Hippocampal formation (tissue), 2 donors: ENCODE measurements around the gene CAMP.
A peak's percentile ranks its signal among the peaks of the same experiment; 100 is the strongest.

Experiments
- DNase-seq, 2 donors: peaks; one replicate each; lab custom pipeline; 2025; lab: John Stamatoyannopoulos, UW

CAMP gene

DNA sequence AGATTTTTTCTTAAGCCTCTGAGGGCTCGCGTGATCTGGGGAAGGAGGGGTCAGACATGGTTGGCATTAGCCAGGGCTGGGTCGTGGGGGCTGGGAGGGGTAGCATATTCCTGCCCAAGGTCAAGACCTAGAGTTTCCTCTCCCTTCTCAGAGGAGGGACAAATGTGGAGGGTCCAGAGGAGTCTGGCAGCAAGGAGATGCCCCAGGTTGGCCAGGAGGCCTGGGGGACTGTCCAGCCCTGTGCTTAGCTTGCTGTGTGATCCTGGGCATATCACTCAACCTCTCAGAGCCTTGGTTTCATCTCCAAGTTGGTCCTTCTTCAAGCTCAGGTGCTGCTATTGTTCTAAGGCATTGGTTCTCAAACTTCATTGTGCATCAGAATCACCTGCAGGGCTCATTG, 9.1 kb upstream of the CAMP start:
- no peak for DNase-seq

DNA sequence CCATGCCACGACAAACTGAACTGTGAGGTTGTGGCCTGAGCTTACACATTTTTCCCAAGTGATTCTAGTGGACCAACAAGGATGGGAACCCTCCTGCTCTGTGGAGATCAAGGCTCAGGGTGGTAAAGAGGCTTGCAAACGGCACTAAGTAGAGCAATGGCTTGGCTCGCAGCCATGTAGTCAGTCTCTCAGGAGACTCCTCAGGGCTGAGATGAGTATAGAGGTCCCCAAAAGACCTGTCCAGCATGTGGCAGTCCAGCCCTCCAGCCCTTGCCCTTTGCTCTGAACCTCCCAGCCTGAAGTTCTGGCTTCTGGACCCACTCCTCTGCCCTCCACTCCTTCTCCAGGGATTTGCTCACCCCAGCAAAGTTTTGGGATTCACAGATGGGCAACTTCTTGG, 8.3 kb upstream of the CAMP start:
- DNase-seq, result no peak

DNA sequence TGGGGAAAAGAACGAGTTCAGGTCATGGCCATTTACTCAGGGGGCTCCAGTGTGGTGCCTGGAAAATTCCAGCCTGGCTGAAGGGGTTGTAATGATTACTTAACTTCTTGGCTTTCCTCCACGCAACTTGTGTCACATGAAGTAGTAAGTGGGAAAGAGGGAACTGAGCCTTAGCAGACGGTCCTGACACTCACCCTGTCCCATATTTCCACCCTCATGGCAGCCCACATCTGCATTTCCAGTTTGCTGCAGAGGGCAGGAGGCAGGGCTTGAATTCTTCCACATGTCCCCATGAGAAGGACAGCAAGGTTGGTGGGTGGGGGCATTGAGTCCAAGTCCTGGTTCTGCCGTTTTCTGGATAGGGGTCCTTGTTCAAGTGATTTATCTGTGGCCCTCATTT, 7.8 kb upstream of the CAMP start:
- no peak for DNase-seq

DNA sequence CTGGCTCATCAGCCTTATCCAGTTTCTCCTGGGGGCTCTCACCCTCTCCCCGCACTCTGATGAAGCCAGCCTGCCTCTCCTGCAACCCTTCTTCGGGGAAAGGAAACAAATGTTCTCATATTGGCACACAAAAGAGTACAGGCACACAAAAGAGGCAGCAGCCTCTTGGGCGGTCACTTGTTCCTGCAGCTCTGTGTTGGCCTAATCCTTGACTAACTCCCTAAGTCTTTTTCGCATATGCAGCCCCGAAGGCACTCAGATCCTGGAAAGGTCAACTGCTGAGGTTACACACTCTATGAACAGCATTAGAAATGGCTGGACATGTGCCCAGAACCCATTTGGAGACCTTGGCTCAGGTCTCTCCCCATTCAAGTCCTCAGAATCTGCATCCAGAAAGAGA, 7.4 kb upstream of the CAMP start:
- peak; percentile 9 to 13 for DNase-seq

DNA sequence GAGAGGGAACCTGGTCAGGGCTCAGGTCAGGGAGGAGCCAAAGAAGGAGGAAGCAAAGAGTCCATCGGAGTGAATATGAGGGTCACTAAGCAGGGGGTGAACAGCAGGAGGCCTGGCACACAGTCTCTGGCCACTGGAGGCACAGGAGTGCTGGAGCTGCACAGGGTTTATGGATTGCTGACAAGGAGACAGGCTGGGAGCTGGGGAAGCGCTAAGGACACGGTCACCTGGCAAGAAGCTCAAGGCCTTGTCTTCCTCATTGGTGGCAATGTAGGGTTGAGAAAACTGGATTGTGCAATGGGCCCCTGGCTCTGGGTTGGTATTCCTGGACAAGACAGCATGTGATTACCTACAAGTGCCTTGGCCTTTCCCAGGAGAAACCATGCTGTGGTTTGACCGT, 5.8 kb upstream of the CAMP start:
- DNase-seq, result no peak

DNA sequence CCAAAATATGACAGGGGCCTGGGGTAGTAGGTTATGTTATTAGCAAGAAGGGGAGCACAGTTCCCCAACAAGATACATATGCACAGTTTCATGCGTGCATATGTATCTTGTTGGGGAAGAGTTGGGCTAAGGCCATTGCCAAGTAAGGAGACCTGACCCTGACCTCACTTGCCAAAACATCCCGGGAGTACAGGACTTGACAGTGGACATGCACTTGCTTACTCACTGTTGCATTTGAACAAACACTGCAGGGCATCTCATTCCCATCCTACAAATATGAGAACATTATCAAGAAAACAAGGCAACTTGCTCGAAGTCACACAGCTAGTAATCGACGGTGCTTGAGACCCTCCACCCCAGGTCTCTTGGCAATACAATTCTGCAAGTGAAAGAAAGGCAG, 4.8 kb upstream of the CAMP start:
- no peak for DNase-seq

DNA sequence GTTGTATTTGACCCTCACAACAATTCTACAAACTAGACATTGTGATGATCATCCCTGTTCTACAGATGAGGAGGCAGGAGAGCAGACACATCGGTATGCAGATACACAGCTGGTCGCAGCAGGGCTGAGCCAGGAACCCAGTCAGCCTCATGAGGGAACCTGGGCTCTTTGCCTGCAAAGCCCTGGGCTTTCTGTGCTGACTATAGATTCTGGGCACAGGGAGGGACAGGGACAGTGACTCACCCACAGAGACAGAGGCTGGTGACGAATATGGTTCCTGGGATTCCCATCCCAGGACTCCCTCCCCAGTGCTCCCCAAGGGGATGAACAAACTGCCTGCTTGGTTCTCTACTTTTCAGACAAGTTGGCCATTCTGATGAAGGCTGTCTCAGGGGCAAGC, 3.8 kb upstream of the CAMP start:
- DNase-seq, result no peak

DNA sequence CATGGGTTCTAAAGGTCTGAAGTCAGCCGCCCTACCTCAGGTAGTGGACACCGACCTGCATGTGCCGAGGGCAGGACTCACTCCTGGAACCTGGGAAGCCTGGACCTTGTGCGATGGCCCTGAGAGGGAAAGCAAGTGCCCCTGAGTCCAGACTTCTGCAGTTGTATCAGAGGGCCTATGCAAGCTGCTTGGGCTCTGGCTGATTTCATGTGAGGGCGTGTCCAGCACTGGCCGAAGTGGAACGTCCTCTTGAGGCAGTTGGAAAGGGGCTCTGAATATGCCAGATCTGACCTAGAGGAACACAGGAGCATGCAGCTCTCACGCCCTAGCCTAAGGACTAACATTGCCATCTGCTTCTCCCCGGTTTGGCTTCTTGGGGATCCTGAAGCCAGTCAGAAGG, 2.5 kb upstream of the CAMP start:
- no peak for DNase-seq

DNA sequence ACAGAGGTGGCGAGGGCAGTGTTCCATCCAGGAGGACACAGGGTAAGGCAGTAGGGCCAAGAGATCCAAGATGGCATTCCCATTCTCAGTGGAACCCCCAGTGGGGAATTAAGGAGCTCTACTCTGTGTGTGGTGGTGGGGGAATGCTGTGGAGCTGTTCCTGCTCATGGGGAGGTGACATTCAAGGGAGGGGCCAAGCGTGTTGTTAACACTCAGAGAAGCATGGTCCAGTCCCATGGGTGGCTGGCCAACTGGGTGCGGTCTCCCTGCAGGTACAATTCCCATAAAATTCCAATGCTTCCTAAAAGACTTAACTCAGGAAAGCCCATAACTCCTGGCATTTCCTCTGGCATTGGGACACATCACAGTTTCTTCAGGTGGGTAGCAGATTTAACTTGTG, 2.3 kb downstream of the CAMP start:
- DNase-seq, result no peak

DNA sequence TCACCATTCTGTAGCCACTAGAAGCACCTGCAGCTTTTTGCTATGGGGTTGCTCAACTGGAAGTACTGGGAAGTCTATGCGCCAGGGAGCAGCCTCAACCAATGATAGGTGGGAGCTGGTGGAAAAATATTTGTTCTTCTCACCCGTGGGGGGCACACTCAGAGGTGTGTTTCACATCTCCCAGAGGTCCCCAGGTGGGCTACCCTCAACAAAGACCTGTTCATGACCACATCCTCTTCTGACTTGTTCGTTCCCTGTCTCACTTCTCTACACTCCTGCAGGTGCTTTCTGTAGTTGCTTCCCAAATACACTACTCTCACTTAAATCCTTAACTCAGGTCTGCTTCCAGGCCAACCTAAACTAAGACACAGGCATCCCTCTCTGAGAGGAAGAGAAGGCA, 3.6 kb downstream of the CAMP start:
- DNase-seq, result no peak

DNA sequence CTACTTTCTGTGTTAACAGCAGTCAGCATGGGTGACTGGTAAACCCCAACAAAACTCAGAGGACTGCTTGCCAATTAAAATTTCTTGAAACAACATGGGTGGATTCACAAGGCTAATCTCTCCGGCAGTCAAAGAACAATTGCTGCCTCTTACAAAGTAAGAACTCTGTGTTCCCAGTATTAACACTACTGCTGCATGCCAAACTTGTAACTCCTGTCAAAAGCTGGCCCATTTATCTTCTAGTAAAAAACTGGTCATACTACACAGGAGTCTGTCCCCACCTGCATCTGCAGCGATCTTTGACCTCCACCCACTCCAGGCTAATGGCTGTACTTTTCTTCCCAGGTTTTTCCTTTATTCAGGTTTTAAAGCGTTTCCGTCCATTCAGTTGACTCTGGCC, 8.9 kb downstream of the CAMP start:
- DNase-seq, result no peak

DNA sequence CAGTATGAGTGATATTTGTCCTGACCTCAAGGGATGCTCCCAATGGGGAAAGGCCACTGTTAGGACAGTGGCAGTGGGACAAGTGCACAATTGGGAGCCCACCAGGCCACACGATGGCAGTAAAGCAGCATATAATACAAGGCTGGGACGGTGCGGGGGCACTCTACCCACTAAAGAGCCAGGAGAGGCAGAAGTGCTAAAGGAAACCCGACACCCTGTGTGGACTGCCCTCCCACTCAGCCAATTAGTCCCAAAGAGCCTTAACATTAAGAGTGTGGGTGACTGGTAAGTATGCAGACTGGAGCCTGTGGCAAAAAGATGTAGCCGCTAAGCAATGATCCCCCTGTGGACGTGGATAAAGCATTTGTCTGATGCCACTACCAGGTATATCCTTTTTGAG, 9.4 kb downstream of the CAMP start:
- DNase-seq, result peak; percentile 75 to 81

DNA sequence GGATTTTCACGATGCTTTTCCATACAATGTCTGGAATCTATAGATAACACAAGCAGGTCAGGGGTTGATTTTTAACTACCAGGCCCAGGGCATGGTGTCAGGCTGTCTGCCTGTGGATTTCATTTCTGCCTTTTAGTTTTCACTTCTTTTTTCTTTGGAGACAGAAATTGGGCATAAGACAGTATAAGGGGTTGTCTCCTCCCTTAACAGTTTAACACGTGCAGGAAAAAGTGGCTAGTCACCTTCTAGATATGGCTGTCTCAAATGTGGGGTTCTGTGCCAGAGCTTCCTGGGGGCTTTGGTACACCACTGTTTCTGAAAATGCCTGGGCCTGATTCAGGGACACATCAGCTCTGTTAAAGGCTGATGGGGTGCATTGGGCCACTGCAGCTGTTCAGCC, 10.2 kb downstream of the CAMP start:
- DNase-seq, result no peak

DNA sequence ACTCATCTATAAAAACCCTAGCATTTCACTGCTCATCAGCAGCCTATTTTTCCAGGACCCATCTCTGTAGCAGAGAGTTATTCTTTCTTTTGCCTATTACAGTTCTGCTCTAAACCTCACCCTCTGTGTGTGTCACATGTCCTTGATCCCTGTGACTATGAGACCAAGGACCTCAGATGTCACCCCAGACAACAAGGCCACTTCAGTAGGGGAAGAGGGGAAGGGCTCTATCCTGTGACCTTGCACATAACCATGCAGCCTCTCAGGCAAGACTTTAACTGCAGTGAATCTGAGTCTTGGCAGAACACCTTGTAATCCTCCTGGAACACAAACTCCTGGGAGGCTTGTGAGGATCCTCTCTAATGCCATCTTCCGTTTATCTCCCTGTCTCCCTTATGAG, 13.2 kb downstream of the CAMP start:
- no peak for DNase-seq

DNA sequence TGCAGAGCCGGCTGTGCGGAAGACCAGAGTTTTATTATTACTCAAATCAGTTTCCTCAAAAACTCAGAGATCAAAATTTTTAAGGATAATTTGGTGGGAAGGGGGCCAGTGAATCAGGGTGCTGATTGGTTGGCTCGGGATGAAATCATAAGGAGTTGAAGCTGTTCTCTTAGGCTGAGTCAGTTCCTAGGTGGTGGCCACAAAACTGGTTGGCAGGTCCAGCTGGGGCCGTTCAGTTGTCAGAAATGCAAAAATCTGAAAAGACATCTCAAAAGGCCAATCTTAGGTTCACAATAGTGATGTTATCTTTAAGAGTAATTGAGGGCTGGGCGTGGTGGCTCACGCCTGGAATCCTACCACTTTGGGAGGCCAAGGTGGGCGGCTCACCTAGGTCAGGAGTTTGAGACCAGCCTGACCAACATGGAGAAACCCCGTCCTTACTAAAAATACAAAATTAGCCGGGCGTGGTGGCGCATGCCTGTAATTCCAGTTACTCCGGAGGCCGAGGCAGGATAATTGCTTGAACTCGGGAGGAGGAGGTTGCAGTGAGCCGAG, 15.3 kb downstream of the CAMP start:
- DNase-seq, result no peak

DNA sequence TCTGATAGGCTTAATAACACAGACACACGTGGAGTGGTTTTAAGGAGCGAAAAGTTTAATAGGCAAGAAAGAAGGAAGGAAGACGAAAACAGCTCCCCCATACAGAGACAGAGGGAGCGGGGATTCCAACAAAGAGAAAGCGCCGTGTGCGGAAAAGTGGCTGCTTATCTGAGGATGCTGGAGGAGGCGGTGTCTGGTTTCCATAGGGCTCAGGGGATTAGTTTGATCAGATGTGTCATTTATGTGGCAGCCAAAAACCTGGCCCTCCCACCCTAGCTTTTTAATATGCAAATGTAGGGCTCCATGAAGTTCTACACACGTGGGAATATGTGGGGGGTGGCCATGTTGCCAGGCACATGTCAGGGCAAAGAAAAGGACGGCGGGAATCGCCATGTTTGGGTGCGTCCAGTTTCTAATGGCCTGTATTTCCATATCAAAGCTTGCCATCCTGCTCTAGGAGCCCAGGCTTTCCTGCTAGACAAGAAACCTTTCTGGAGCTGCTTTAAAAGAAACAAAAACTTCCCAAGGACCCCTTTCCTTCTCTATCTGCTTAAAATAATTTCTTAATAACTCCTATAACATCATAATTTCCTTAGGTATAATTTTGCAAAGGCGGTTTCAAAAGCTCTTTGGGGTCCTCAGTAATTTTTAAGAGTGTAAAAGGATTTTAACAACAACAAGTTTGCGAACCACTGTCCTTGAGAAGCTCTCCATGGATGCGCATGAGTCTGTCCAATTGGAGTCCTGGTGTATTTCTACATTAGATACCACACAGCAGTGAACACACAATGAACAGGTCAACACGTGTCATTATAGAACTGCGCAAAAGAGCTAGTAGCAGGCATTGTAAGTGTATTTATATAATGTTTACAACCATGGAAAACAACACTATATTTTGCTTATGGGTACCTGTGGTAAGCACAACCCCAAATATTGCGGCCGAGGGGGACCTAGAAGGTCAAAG, 17.0 kb downstream of the CAMP start:
- DNase-seq, result no peak

DNA sequence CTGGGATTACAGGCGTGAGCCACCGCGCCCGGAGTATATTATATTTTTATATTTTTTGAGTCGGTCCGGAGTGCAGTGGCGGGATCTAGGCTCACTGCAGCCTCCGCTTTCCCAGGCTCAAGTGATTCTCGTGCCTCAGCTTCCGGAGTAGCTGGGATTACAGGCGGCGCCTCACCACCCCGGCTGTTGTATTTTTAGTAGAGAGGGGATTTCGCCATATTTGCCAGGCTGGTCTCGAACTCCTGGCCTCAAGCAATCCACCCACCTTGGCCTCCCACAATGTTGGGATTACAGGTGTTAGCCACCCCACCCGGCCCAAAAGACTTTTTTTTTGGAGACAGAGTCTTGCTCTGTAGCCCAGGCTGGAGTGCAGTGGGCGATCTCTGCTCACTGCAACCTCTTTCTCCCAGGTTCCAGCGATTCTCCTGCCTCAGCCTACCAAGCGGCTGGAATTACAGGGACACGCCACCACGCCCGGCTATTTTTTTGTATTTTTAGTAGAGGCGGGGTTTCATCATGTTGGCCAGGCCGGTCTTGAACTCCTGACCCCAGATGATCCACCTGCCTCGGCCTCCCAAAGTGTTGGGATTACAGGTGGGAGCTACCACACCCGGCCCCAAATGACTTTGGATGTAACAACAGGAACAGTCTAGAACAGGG, 18.6 kb downstream of the CAMP start:
- DNase-seq, result no peak

DNA sequence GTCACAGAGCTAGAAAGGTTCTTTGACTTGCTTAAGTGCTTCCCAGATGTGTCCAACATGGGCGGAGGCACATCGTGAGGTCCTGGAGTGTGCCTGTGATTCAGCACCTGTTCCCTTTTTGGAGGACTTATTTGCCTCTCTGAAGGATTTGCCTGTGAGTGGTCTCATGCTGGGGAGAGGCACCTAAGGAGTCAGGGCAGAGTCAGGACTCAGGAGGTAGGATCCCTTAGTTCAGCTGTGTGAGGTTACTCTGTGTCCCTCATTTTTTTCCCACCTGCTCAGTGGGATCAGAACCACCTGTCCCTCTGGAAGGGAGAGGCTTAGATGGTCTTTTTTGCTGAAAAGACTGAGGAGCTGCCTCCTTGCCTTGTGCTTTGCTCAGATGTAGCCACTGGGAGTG, 20.6 kb downstream of the CAMP start:
- DNase-seq, result no peak

DNA sequence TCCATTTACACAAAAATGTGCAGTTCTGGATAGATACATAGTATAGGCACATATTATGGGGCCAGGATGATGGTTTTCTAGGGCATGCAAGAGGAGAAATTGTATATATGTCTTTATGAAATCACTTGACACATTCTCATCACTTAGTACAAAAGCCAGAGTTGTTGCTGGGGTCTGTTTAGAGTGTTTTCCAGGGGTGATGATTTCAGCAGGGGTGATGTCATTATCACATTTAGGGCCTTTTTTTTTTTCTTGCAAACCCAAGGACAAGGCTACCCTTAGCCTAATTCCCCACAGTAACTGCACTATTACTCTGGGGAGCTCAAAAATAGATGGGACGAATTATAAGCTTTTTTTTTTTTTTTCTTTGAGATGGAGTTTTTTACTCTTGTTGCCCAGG, 21.2 kb downstream of the CAMP start:
- DNase-seq, result no peak

DNA sequence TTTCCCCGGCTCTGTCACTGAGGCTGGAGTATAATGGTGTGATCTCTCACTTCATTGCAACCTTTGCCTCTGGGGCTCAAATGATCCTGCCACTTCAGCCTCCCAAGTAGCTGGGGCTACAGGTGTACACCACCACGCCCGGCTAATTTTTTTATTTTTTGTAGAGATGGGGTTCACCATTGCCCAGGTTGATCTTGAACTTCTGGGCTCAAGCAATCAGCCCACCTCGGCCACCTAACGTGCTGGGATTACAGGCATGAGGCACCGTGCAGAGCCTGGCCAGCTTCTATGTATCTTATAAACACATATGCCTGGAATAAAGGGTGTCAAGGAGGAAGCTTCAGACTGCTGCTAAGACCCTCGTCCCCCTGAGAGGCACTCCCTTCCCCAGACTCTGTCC, 21.8 kb downstream of the CAMP start:
- DNase-seq, result no peak

DNA sequence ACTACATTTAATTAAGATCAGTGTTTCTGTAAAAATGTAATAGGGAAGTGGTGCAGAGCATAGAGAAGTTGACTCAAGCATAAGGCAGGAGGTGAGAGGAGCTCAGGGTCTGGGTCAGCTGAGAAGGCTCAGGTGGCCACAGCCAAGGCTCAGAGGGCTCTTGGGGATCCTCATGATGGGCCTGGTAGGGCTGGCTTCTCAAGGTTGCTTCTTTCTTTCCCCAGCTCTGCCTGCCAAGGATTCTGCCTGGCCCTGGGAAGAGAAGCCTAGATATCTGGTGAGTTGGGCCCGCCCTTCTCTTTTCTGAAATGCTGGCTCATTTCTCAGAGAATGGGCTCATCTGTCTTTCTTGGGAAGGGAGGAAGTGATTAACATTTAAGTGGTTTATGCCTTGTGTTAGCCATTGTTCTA, 24.1 kb downstream of the CAMP start:
- no peak for DNase-seq

DNA sequence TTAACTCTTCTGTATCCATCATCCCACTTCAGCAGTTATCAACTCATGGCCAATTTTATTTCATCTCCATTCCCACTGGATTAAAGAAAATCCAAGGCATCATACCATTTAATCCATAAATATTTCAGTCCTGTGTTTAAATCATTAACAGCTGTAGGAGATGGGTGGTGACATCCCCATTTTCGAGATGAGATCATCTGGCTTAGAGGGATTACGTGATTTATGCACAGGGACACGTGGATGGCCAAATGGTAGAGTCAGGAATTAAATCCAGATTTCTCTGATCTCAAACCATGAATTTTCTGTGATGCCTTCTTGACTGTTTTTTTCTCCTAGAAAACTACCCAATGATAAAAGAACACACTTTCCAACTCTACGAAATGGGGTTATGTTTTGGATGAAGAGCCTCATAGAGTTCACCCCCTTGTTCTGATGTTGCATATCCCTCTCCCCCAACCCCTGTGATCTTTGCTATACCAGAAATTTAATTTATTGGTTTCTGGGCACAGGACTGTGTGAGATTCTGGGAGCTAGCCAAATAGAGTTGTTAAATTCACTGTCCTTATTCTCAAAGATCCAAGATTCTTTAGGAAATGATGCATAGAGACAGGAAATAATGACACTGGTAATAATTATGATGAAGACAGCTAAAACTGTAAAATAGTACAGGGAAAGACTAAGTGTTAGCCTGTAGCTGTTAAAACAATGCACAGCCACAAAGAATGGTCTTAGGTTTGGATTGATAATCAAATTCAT, 25.0 kb downstream of the CAMP start:
- DNase-seq, result no peak

DNA sequence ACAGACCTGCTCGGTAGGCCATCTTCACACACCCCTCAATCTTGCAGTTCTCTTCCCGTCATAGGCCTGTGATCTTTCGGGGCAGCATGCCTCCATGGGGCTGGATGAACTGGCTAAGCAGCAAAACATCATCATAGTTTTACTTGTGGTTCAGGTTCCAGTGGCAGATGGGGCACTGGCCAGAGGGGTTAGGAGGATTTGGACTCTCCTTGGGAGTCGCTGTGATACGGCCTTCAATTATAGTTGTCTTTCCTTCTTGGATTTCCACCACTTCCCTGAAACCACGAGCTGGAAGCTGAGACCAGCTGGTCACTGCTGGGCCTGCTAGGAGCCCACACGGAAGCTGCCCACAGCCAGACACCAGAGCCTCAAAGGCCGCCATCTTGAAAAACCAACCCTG, 33.3 kb downstream of the CAMP start:
- DNase-seq, result no peak
